GM12891 (cell line): Measurements from ENCODE around the gene NADSYN1.

ENCODE experiments used
- PAX5 ChIP-seq: IDR thresholded peaks from 2 replicates; pipeline ENCODE4 v1.6.1; 2011; ENCODE audit warnings: low read length, moderate library complexity, mild to moderate bottlenecking; ENCODE audit not compliant: insufficient read depth, severe bottlenecking
- POLR2A ChIP-seq: IDR thresholded peaks from 2 replicates; pipeline ENCODE4 v1.6.1; 2011; ENCODE audit warnings: low read depth, low read length, control low read depth
- POLR2AphosphoS5 ChIP-seq: IDR thresholded peaks from 2 replicates; pipeline ENCODE4 v1.6.1; 2011; ENCODE audit warnings: low read depth, low read length, control low read depth
- SPI1 ChIP-seq: IDR thresholded peaks from 2 replicates; pipeline ENCODE4 v1.6.1; 2011; ENCODE audit warnings: low read depth, low read length, control low read depth
- TAF1 ChIP-seq: IDR thresholded peaks from 2 replicates; pipeline ENCODE4 v1.6.1; 2011; ENCODE audit warnings: low read depth, low read length, control low read depth

- no peak for TF ChIP-seq POLR2AphosphoS5
- TF ChIP-seq POLR2A, result no peak
- no peak for TF ChIP-seq SPI1
- no peak for TF ChIP-seq TAF1
- TF ChIP-seq PAX5, result no peak
These were observed 51.5 kb downstream of the NADSYN1 start for GRCh38 chr11:71504531-71504930.
